22Rv1 (cell line): ENCODE data around the gene TTBK1.

ENCODE experiments used
- H3K27ac ChIP-seq: fragments of 450-650 bp; 2 replicates; pipeline ENCODE4 v1.5.1; 2017
- ZFX ChIP-seq: fragments of 450-650 bp; IDR thresholded peaks from 2 replicates; pipeline ENCODE4 v1.6.1; 2017; ENCODE audit warnings: antibody characterized with exemption, borderline replicate concordance
- TF ChIP-seq, protein P1 (sequence below): fragments of 450-650 bp; IDR thresholded peaks from 2 replicates; pipeline ENCODE4 v1.5.1; 2017; ENCODE audit warnings: mild to moderate bottlenecking

Gene TTBK1

DNA sequence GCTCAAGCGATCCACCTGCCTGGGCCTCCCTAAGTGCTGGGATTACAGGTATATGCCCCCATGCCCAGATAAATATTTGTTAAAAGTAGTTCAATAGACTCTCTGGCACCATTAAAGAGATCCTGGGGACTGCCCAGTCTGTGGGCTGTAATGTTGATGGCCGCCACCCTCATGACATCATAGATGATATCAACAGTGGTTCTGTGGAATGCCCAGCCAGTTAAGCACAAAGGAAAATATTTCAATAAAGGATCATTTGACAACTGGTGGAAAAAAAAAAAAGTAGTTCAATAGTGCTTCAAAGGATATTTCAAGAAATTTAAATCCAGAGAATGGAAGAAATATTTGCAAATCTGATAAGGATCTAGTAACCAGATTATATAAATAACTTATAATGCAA, 66.9 kb downstream of the TTBK1 start:
- TF ChIP-seq, protein P1, sequence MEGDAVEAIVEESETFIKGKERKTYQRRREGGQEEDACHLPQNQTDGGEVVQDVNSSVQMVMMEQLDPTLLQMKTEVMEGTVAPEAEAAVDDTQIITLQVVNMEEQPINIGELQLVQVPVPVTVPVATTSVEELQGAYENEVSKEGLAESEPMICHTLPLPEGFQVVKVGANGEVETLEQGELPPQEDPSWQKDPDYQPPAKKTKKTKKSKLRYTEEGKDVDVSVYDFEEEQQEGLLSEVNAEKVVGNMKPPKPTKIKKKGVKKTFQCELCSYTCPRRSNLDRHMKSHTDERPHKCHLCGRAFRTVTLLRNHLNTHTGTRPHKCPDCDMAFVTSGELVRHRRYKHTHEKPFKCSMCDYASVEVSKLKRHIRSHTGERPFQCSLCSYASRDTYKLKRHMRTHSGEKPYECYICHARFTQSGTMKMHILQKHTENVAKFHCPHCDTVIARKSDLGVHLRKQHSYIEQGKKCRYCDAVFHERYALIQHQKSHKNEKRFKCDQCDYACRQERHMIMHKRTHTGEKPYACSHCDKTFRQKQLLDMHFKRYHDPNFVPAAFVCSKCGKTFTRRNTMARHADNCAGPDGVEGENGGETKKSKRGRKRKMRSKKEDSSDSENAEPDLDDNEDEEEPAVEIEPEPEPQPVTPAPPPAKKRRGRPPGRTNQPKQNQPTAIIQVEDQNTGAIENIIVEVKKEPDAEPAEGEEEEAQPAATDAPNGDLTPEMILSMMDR: no peak
- TF ChIP-seq ZFX: no peak
- no peak overlapping the region for H3K27ac ChIP-seq

- TF ChIP-seq, protein P1: no peak
- TF ChIP-seq ZFX: no peak
- H3K27ac ChIP-seq: no peak overlapping the region
These were observed 67.3 kb downstream of the TTBK1 start for GRCh38 chr6:43310624-43311023.

- TF ChIP-seq ZFX: no peak
- TF ChIP-seq, protein P1: no peak
- H3K27ac ChIP-seq: no peak overlapping the region
These were observed 68.4 kb downstream of the TTBK1 start for GRCh38 chr6:43311666-43312065.

DNA sequence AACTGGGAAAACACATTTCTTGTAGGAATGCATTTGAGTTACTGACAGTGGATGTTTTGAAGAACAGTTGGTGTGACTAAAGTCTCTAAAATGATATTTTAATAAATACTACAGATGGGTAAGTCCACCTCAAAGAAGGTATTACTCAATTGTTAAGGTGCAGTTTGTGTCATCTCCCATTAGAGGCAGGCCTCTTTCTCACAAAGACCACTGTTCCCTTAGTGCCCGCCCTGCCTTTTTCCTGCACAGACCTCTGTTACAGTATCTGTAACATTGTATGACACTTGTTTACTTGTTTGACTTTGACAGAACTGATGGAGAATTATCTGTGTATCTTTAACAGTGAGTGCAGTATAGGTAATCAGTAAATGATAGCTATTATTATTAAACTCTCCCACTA, 70.5 kb downstream of the TTBK1 start:
- H3K27ac ChIP-seq: no peak overlapping the region

GRCh38 chr6:43318011-43318410, 74.7 kb downstream of the TTBK1 start:
- no peak overlapping the region for H3K27ac ChIP-seq
- TF ChIP-seq ZFX: no peak
- TF ChIP-seq, protein P1: no peak

More for the DNA sequence above, 70.5 kb downstream of the TTBK1 start:
- TF ChIP-seq, protein P1: no peak
- no peak for TF ChIP-seq ZFX

- no peak overlapping the region for H3K27ac ChIP-seq
- TF ChIP-seq, protein P1: no peak
- TF ChIP-seq ZFX: no peak
These were observed 82.6 kb downstream of the TTBK1 start for GRCh38 chr6:43325876-43326275.

GRCh38 chr6:43328528-43328927, 85.2 kb downstream of the TTBK1 start:
- no peak for TF ChIP-seq ZFX
- H3K27ac ChIP-seq: no peak overlapping the region

GRCh38 chr6:43331470-43331869, 88.2 kb downstream of the TTBK1 start:
- TF ChIP-seq ZFX: no peak
- TF ChIP-seq, protein P1: no peak
- no peak overlapping the region for H3K27ac ChIP-seq
